ENCODE data around the gene AACS.

DNA sequence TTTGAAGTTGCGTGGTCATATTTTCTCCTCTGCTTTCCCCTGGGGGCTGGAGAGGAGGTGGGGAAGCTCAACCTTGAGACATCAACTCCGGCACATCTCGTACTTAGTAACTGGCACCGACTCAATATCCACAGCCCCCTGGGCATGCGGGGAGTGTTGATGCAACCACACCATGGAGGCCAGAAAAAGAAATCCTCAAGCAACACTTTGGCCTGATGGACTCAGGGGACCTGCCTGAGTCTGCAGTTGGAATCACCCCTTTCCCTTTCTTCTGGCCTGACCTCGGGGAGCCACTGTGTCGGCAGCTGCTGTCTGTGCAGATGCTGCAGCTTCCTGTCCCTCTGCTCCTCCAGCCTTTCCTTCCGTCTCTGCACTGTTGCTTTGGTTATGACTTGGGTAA, 11.4 kb upstream of the AACS start:
- no peak for TF ChIP-seq CTCF (conservative IDR thresholded peaks at IDR 0.05; ENCODE audit: low read depth, low read length)
- no peak for TF ChIP-seq EZH2 (IDR thresholded peaks at IDR 0.05; ENCODE audit: borderline replicate concordance, low read depth, low read length, poor library complexity, severe bottlenecking)
